ENCODE results near the gene POU4F3. TPM values are rescaled to one million over a fixed set of nuclear protein-coding genes. Genes with fewer than 3 reads are reported as not detected.
A peak's percentile ranks its signal among the peaks of the same experiment; 100 is the strongest.

POU4F3 gene
- total and polyA plus RNA-seq, 2 of the 8 experiments (the other 6 are each of a cell fraction or from before 2014, with no cell fraction given), result 0.09 TPM; not detected in 1

DNA sequence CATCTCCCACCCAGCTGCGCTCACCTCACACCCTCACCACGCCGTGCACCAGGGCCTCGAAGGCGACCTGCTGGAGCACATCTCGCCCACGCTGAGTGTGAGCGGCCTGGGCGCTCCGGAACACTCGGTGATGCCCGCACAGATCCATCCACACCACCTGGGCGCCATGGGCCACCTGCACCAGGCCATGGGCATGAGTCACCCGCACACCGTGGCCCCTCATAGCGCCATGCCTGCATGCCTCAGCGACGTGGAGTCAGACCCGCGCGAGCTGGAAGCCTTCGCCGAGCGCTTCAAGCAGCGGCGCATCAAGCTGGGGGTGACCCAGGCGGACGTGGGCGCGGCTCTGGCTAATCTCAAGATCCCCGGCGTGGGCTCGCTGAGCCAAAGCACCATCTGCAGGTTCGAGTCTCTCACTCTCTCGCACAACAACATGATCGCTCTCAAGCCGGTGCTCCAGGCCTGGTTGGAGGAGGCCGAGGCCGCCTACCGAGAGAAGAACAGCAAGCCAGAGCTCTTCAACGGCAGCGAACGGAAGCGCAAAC is 1.1 kb downstream of the POU4F3 start:
- Histone ChIP-seq H2BK120ac (replicated peaks; ENCODE audit: low read depth, low read length) (no peak overlapping the region), H3K18ac (ENCODE audit: extremely low read depth, low read length) (no peak overlapping the region), H4K20me1 (replicated peaks in 1 of 2; ENCODE audit: control insufficient read depth in 1 of 2, insufficient read depth in 2 of 2, low read length in 2 of 2) (peaks cover 22 to 59% of the 10 kb centered on the region in 2 experiments), H2BK15ac (ENCODE audit: low read length) (peak overlapping the region; percentile 66; the same call in 1 of the 2 replicates), H2BK20ac (ENCODE audit: low read length) (no peak overlapping the region), H4K91ac (replicated peaks; ENCODE audit: insufficient read length, low read length) (no peak overlapping the region), H3K4me3 (ENCODE audit: extremely low read depth in 1 of 4, insufficient read depth in 2 of 4, low read depth in 3 of 4, low read length in 4 of 4) (peak overlapping the region in 1 of 4 experiments; percentile 66; a peak in 2 of 8 replicates), H3K23ac (ENCODE audit: insufficient read length) (no peak overlapping the region), H3K23me2 (ENCODE audit: low read depth, low read length) (peaks cover 14% of the 10 kb centered on the region; the same call in 1 of the 2 replicates), H3K27me3 (replicated peaks in 1 of 4; ENCODE audit: control insufficient read depth in 3 of 4, extremely low read depth in 1 of 4, insufficient read depth in 3 of 4, low read length in 3 of 4) (peaks cover 98 to 100% (median 100%) of the 10 kb centered on the region in 4 experiments), H2BK12ac (ENCODE audit: low read depth, low read length) (peak overlapping the region; percentile 94; the same call in 1 of the 2 replicates), H3K9ac (replicated peaks in 1 of 4; ENCODE audit: extremely low read depth in 1 of 4, low read depth in 3 of 4, low read length in 3 of 4) (no peak overlapping the region), H2AK5ac (ENCODE audit: low read depth, low read length) (no peak overlapping the region), H4K8ac (ENCODE audit: extremely low read depth, insufficient read depth, low read length) (no peak overlapping the region), H3K4me2 (ENCODE audit: insufficient read depth in 1 of 2, low read depth in 2 of 2, low read length in 2 of 2) (peak overlapping the region; percentile 84 to 89), H3K36me3 (ENCODE audit: control insufficient read depth in 2 of 4, insufficient read depth in 4 of 4, low read length in 3 of 4) (peaks cover 0 to 5% (median 0%) of the 10 kb centered on the region in 4 experiments; a peak in 1 of 8 replicates), H3K79me1 (ENCODE audit: low read depth, low read length) (no peaks in the 10 kb centered on the region), H2AFZ (ENCODE audit: low read length) (no peak overlapping the region), H3K27ac (ENCODE audit: low read depth, low read length) (no peak overlapping the region), H3K4me1 (replicated peaks in 1 of 4; ENCODE audit: control insufficient read depth in 3 of 4, insufficient read depth in 4 of 4, low read length in 3 of 4) (peaks cover 14 to 33% (median 23%) of the 10 kb centered on the region in 4 experiments), H3K4ac (replicated peaks; ENCODE audit: insufficient read length, low read depth, low read length) (no peak overlapping the region), H3K56ac (replicated peaks; ENCODE audit: insufficient read length, low read depth, low read length) (no peak overlapping the region), H2BK5ac (ENCODE audit: low read depth, low read length) (no peak overlapping the region), H4K5ac (ENCODE audit: insufficient read length, low read depth, low read length) (no peak overlapping the region), H3K9me3 (ENCODE audit: insufficient read depth in 2 of 2, low read depth in 1 of 2, low read length in 1 of 2) (no peaks in the 10 kb centered on the region), H3K79me2 (ENCODE audit: control insufficient read depth in 1 of 2, insufficient read depth in 2 of 2, low read length in 2 of 2) (no peaks in the 10 kb centered on the region), H3K14ac (ENCODE audit: insufficient read length) (no peak overlapping the region)
- WGBS, 2 experiments (ENCODE audit: extremely low coverage in 1 of 2, insufficient coverage in 1 of 2, insufficient read length in 1 of 2, insufficient replicate concordance in 2 of 2, low coverage in 1 of 2, low lambda C conversion rate in 2 of 2, missing lambda C conversion rate in 1 of 2), result 10% methylated on average over 36 of the region's 44 CpGs; no CpG with 5 or more reads in 1 of the 2 experiments
- FAIRE-seq, result no peak
- no peak for DNase-seq (ENCODE audit: low read depth in 1 of 2, low spot score in 2 of 2)
- CTCF ChIA-PET (ENCODE audit: partially characterized antibody), result interaction anchor here (1.2 to 1.5 kb wide), 2 partner anchors 9 to 33 kb away, joined by 3 to 4 read pairs; no protein-coding TSS in a partner anchor
- POLR2A ChIA-PET (ENCODE audit: partially characterized antibody), result no interaction called here
- no peak for TF ChIP-seq ATF2 (IDR thresholded peaks at IDR 0.05; ENCODE audit: low read length)
- no peak for TF ChIP-seq BRCA1 (IDR thresholded peaks at IDR 0.05; ENCODE audit: low read depth, low read length)
- TF ChIP-seq CEBPB (IDR thresholded peaks at IDR 0.05; ENCODE audit: low read depth, low read length), result no peak
- TF ChIP-seq RNF2 (IDR thresholded peaks at IDR 0.05; ENCODE audit: borderline replicate concordance, low read depth, low read length, missing control alignments, poor library complexity, severe bottlenecking), result peak; percentile 84
- TF ChIP-seq RAD21 (IDR thresholded peaks at IDR 0.05 in 1 of 2, conservative IDR thresholded peaks at IDR 0.05 in 1 of 2; ENCODE audit: low read depth in 2 of 2, low read length in 2 of 2), result no peak
- peak; percentile 96; the same call in 1 of the 2 replicates for TF ChIP-seq CBX8 (IDR thresholded peaks at IDR 0.05; ENCODE audit: borderline replicate concordance, low read depth, low read length)
- TF ChIP-seq, protein P1, sequence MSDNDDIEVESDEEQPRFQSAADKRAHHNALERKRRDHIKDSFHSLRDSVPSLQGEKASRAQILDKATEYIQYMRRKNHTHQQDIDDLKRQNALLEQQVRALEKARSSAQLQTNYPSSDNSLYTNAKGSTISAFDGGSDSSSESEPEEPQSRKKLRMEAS (IDR thresholded peaks at IDR 0.05), result no peak
- TF ChIP-seq KDM5A (IDR thresholded peaks at IDR 0.05; ENCODE audit: low read length), result no peak
- TF ChIP-seq EZH2 (IDR thresholded peaks at IDR 0.05; ENCODE audit: low read depth, low read length, severe bottlenecking), result peak; percentile 98
- TF ChIP-seq SUZ12 (IDR thresholded peaks at IDR 0.05; ENCODE audit: low read length), result peak; percentile 91; the same call in 1 of the 2 replicates

Data from H1 (cell line).